Ovary (tissue), 3 donors: ENCODE data around the gene DNAJC17.

Experiments
- CTCF ChIP-seq, 3 donors: fragments of 450-650 bp in 2 of 3; fragments of 200-600 bp in 1 of 3; IDR thresholded peaks; one replicate each; pipeline versions ENCODE4 v1.5.1 to v1.8.0; 2016 to 2022; ENCODE audit warnings: antibody characterized with exemption in 3 of 3, mild to moderate bottlenecking in 1 of 3
- POLR2A ChIP-seq: fragments of 450-650 bp; IDR thresholded peaks from one replicate; pipeline ENCODE4 v1.6.1; 2017; ENCODE audit warnings: antibody characterized with exemption, mild to moderate bottlenecking, moderate library complexity
- donor health status: DM: no; HTN: no; CAD: no.

DNA sequence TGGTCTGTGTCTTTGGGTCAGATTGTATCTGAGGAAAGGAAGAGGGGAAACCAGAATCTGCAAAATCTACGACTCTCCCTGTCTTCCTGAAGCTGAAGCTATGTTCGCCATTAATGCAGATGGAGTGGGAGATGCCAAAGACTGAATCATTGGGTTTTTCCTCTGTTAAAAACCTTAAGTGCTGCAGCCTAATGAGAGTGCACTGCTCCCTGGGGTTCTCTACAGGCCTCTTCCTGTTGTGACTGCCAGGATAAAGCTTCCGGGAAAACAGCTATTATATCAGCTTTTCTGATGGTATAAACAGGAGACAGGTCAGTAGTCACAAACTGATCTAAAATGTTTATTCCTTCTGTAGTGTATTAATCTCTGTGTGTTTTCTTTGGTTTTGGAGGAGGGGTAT is 76.2 kb downstream of the DNAJC17 start:
- TF ChIP-seq CTCF (IDR thresholded peaks at IDR 0.05) (no peak), POLR2A (no peak)
